Heart right ventricle (tissue), 16 donors: ENCODE measurements around the gene BPGM. TPM values are rescaled to one million over a fixed set of nuclear protein-coding genes. Genes with fewer than 3 reads are reported as not detected.

Experiments
- ATAC-seq, 8 donors: fragments of 200-7000 bp; cut with Tn5 transposase; one replicate each; pipeline ENCODE4 v1.9.1; 2020; ENCODE audit warnings: mild to moderate bottlenecking in 8 of 8, moderate library complexity in 8 of 8, moderate number of reproducible peaks in 1 of 8
- DNase-seq, 2 donors: peaks; one replicate each; pipeline ENCODE4 v3.0.0-alpha.2; 2020
- H3K27ac ChIP-seq, 10 donors: fragments of 200-600 bp; sonication (generic) in 2 of 10; one replicate each; pipeline versions ENCODE4 v1.5.0 to v1.8.0; 2020 to 2022; ENCODE audit warnings: mild to moderate bottlenecking in 3 of 10
- H3K27me3 ChIP-seq, 7 donors: fragments of 200-600 bp; one replicate each; pipeline ENCODE4 v1.8.0; 2021 to 2022; ENCODE audit warnings: mild to moderate bottlenecking in 2 of 7
- H3K36me3 ChIP-seq, 9 donors: fragments of 200-600 bp; sonication (generic) in 1 of 9; one replicate each; pipeline versions ENCODE4 v1.5.0 to v1.8.0; 2020 to 2022; ENCODE audit warnings: mild to moderate bottlenecking in 2 of 9
- H3K4me1 ChIP-seq, 9 donors: fragments of 200-600 bp; sonication (generic) in 1 of 9; one replicate each; pipeline versions ENCODE4 v1.5.0 to v1.8.0; 2020 to 2022; ENCODE audit warnings: mild to moderate bottlenecking in 4 of 9
- H3K4me3 ChIP-seq, 10 donors: fragments of 200-600 bp; sonication (generic) in 2 of 10; one replicate each; pipeline versions ENCODE4 v1.5.0 to v1.8.0; 2020 to 2022; ENCODE audit warnings: mild to moderate bottlenecking in 7 of 10, moderate library complexity in 2 of 10
- H3K9me3 ChIP-seq, 11 donors: fragments of 200-600 bp in 10 of 11; sonication (generic) in 2 of 11; one replicate each; pipeline versions ENCODE4 v1.5.0 to v1.8.0; 2013 to 2022; ENCODE audit warnings: mild to moderate bottlenecking in 2 of 11, control low read depth in 1 of 11, moderate library complexity in 1 of 11
- CTCF ChIP-seq, 9 donors: fragments of 200-600 bp; sonication (generic) in 2 of 9; IDR thresholded peaks; one replicate each; pipeline versions ENCODE4 v1.5.0 to v1.8.0; 2021 to 2022; ENCODE audit warnings: antibody characterized with exemption in 9 of 9, mild to moderate bottlenecking in 5 of 9, moderate library complexity in 1 of 9
- WGBS, 2 donors: extraction: QIAGEN DNeasy Blood & Tissue Kit; methylation state at CpG; one replicate each; pipeline ENCODE4 v1.1.7; 2013; ENCODE audit warnings: inconsistent platforms in 1 of 2; 5-methylcytosine and 5-hydroxymethylcytosine counted together
- intact Hi-C, 10 donors: fragments of 100-400 bp; cut with DNase I; formaldehyde crosslinking; loops; one replicate each; pipeline versions ENCODE4 v1.11.1 to v1.14.2; 2022
- polyA plus RNA-seq, 2 donors: library from polyadenylated mRNA; stranded (reverse); fragments of 200-250 nt; gene quantifications; one replicate each; pipeline ENCODE4 v1.2.3, GENCODE V29; 2013
- total RNA-seq, 10 donors: library from RNA; stranded (reverse); fragmentation: NEBNext Ultra II Directional in 3 of 10; extraction: Animal tissue kit (Norgen Biotek cat#: 25700) in 3 of 10; gene quantifications; one replicate each; pipeline versions ENCODE4 v1.2.1 to v1.2.4, GENCODE V29; 2021 to 2023
- donor health status: Arrhythmogenic right ventricular cardiomyopathy.
- donor health status: ischemic (EF 13 %, LVEDD 7.1; RV severe dilation, severe dysfunction).
- donor health status: healthy with polysubstance abuse.
- donor health status: DM: no; HTN: yes; CAD: no.
- donor health status: DM: no; HTN: no; CAD: no.
- donor health status: ischemic (EF 25% LVEDD 6.9; RV normal size, moderate dysfunction).
- donor health status: ischemic (EF 25% LVEDD 5.7; RV mildly dilated, moderate dysfunction).
- donor health status: healthy.
- donor health status: DM: yes; HTN: yes; CAD: no.
- donor health status: Ischemic cardiomyopathy.
- donor health status: ischemic (EF 35%, LVEDD 5.7; RV mildly dilated, moderate dysfunction).
- donor health status: nonischemic (EF 11% LVEDD 7.7; RV severe dilation, severe dysfunction).
- donor health status: DM: yes; HTN: yes; CAD: no.
- donor health status: PGD.
- donor health status: ischemic (EF 29% LVEDD 5.4; RV normal size, mild dysfunction).
- donor health status: nonischemic (EF 23%, LVEDD 6.1; RV moderate dilation, normal function).

BPGM gene
- total and polyA plus RNA-seq, 12 donors: 12.4 to 19.7 (median 14.9) TPM

- H3K4me1 ChIP-seq: no peaks in the 10 kb centered on the region
- DNase-seq: no peak
- no peaks in the 10 kb centered on the region for H3K9me3 ChIP-seq
- no peak for ATAC-seq
- 0% methylated on average over 1 of the region's 1 CpG for WGBS, 2 donors
- intact Hi-C loops: no loop called here
- H3K27ac ChIP-seq: no peak overlapping the region
- no peak overlapping the region for H3K4me3 ChIP-seq
- peaks cover 0 to 49% (median 23%) of the 10 kb centered on the region in 7 donors for H3K27me3 ChIP-seq
- no peaks in the 10 kb centered on the region for H3K36me3 ChIP-seq
- no peak for TF ChIP-seq CTCF (IDR thresholded peaks at IDR 0.05)
Observed at GRCh38 chr7:134627775-134628153, 18.9 kb upstream of the BPGM start.

DNA sequence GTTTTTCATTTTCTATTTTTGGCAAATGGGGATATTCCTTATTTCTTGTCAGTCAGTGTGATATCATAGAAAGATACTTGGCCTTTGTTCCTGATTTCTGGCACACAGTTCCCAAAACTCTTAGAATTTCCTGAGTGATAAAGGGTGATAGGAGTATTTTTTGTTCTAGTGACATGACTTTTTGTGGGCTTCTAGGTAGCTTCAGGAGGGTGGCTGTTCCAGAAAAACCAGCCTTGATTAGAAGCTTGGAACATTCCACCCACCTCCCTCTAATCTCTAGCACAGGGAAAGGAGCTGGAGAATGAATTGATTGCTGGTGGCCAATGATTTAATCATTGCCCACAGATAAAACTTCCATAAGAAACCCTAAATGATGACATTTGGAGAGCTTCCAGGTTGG is 17.2 kb upstream of the BPGM start:
- Histone ChIP-seq H3K4me3 (no peak overlapping the region), H3K27ac (no peak overlapping the region), H3K36me3 (no peaks in the 10 kb centered on the region), H3K4me1 (no peaks in the 10 kb centered on the region), H3K9me3 (no peaks in the 10 kb centered on the region), H3K27me3 (peaks cover 0 to 37% (median 22%) of the 10 kb centered on the region in 7 donors)
- intact Hi-C loops: no loop called here
- no peak for DNase-seq
- TF ChIP-seq CTCF (IDR thresholded peaks at IDR 0.05): no peak
- no peak for ATAC-seq

GRCh38 chr7:134630237-134630636 is 16.4 kb upstream of the BPGM start:
- TF ChIP-seq CTCF (IDR thresholded peaks at IDR 0.05): no peak
- intact Hi-C loops: loop anchor here in 1 of 10 donors (5.0 kb wide), 1 partner anchor 322 kb away; no protein-coding TSS in a partner anchor
- Histone ChIP-seq H3K27me3 (peaks cover 0 to 29% (median 14%) of the 10 kb centered on the region in 7 donors), H3K9me3 (no peaks in the 10 kb centered on the region), H3K4me3 (no peak overlapping the region), H3K36me3 (no peaks in the 10 kb centered on the region), H3K27ac (no peak overlapping the region), H3K4me1 (peaks cover 0 to under 1% (median 0%) of the 10 kb centered on the region in 9 donors)
- DNase-seq (no peak), ATAC-seq (no peak)
- WGBS, 2 donors: 72 to 75% methylated on average over 1 of the region's 1 CpG

DNA sequence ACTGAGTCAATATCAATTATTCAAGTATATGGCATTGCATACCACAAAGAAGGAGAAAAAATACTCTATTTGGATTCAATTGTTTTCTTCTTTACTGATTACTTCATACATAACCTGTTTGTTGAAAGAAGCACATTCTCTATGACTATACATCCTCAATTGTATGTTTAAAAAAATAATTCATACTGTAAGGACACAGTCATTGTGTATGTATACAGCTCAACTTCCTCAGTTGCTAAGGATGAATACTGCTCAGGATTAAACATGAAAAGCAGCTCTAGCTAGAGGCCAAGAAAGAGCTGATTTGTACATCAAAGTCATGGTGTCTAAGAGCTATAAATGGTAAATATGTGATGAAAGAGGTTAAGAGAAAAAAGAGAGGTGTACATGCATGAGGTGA is 15.8 kb upstream of the BPGM start:
- Histone ChIP-seq H3K27me3 (peaks cover 0 to 22% (median 13%) of the 10 kb centered on the region in 7 donors), H3K4me3 (no peak overlapping the region), H3K27ac (no peak overlapping the region), H3K4me1 (peaks cover 0 to 7% (median 4%) of the 10 kb centered on the region in 9 donors), H3K36me3 (no peaks in the 10 kb centered on the region), H3K9me3 (no peaks in the 10 kb centered on the region)
- DNase-seq (no peak), ATAC-seq (no peak)
- TF ChIP-seq CTCF (IDR thresholded peaks at IDR 0.05): no peak
- intact Hi-C loops: loop anchor here in 1 of 10 donors (5.0 kb wide), 1 partner anchor 321 kb away; no protein-coding TSS in a partner anchor
